ENCODE data around the gene HOXA4.

HOXA4 gene

GRCh38 chr7:27116031-27116961, 14.3 kb downstream of the HOXA4 start:
- ChIA-PET CTCF (interaction anchor here (0.5 to 2.5 kb wide), 4 partner anchors 14 to 25 kb away, joined by 3 to 8 read pairs (median 4); partner anchors contain the start of gene HOXA4), POLR2A (ENCODE audit: low non-redundant PET) (no interaction called here)
- peak overlapping the region; percentile 86 for H3K27ac ChIP-seq
- DNase-seq (ENCODE audit: low spot score): no peak
- no peak for TF ChIP-seq CTCF (conservative IDR thresholded peaks at IDR 0.05; ENCODE audit: low read depth)

GRCh38 chr7:27115221-27116026, 15.1 kb downstream of the HOXA4 start:
- peak overlapping the region; percentile 86 for H3K27ac ChIP-seq
- POLR2A ChIA-PET (ENCODE audit: low non-redundant PET): interaction anchor here (1.2 kb wide), 1 partner anchor 257 kb away, joined by 3 read pairs; no protein-coding TSS in a partner anchor
- DNase-seq (ENCODE audit: low spot score): peak; percentile 73
- no peak for TF ChIP-seq CTCF (conservative IDR thresholded peaks at IDR 0.05; ENCODE audit: low read depth)
- CTCF ChIA-PET: interaction anchor here (0.8 to 2.5 kb wide), 3 partner anchors 15 to 35 kb away, joined by 3 to 8 read pairs (median 4); partner anchors contain the start of gene HOXA4

- peak overlapping the region; percentile 86 for H3K27ac ChIP-seq
- DNase-seq (ENCODE audit: low spot score): no peak
- ChIA-PET POLR2A (ENCODE audit: low non-redundant PET) (interaction anchor here (1.2 kb wide), 1 partner anchor 256 kb away, joined by 3 read pairs; no protein-coding TSS in a partner anchor), CTCF (interaction anchor here (0.7 to 2.5 kb wide), 5 partner anchors 16 to 35 kb away, joined by 3 to 8 read pairs (median 3); partner anchors contain the start of genes HOXA4 and HOXA5)
- TF ChIP-seq CTCF (conservative IDR thresholded peaks at IDR 0.05; ENCODE audit: low read depth): no peak
Observed at GRCh38 chr7:27114881-27115220, 15.7 kb downstream of the HOXA4 start.

- peak; percentile 79 for DNase-seq (ENCODE audit: low spot score)
- ChIA-PET POLR2A (ENCODE audit: low non-redundant PET) (interaction anchor here (0.6 kb wide), 1 partner anchor 47 kb away, joined by 3 read pairs; no protein-coding TSS in a partner anchor), CTCF (interaction anchor here (0.6 to 2.5 kb wide), 8 partner anchors 16 to 260 kb away, joined by 3 to 8 read pairs (median 3); partner anchors contain the start of genes HOXA4 and HOXA5)
- TF ChIP-seq CTCF (conservative IDR thresholded peaks at IDR 0.05; ENCODE audit: low read depth): no peak
- peak overlapping the region; percentile 94 for H3K27ac ChIP-seq
Observed at GRCh38 chr7:27113991-27114769, 16.4 kb downstream of the HOXA4 start.

GRCh38 chr7:27112955-27113949, 17.3 kb downstream of the HOXA4 start:
- no peak for TF ChIP-seq CTCF (conservative IDR thresholded peaks at IDR 0.05; ENCODE audit: low read depth)
- ChIA-PET CTCF (interaction anchor here (0.6 to 1.7 kb wide), 2 partner anchors 16 to 259 kb away, joined by 3 to 5 read pairs; no protein-coding TSS in a partner anchor), POLR2A (ENCODE audit: low non-redundant PET) (no interaction called here)
- peak; percentile 81 for DNase-seq (ENCODE audit: low spot score)
- H3K27ac ChIP-seq: peak overlapping the region; percentile 94
